OCI-LY1 (cell line): ENCODE measurements around the gene CLIP3.

Source experiments
- H2AFZ ChIP-seq: fragments of 200-600 bp; sonication (generic), shearing (Covaris generic); 2 replicates; pipeline ENCODE4 v1.6.0; 2014; ENCODE audit warnings: antibody characterized with exemption, mild to moderate bottlenecking, low read length
- H3F3A ChIP-seq: fragments of 200-600 bp; sonication (generic), shearing (Covaris generic); 2 replicates; pipeline ENCODE4 v1.6.0; 2014; ENCODE audit warnings: mild to moderate bottlenecking, antibody characterized with exemption, low read length, moderate library complexity; ENCODE audit not compliant: insufficient read depth
- H3K27ac ChIP-seq: fragments of 200-600 bp; sonication (generic); 2 replicates; pipeline ENCODE4 v1.5.1; 2014; ENCODE audit warnings: low read length, mixed run types, mild to moderate bottlenecking, low read depth; ENCODE audit not compliant: poor library complexity, severe bottlenecking
- H3K27me3 ChIP-seq: fragments of 200-600 bp; sonication (generic); 2 replicates; pipeline ENCODE4 v1.6.0; 2014; ENCODE audit warnings: antibody characterized with exemption, mild to moderate bottlenecking, low read length, moderate library complexity; ENCODE audit not compliant: insufficient read depth
- H3K36me3 ChIP-seq: fragments of 200-600 bp; sonication (generic); 2 replicates; pipeline ENCODE4 v1.6.1; 2014; ENCODE audit warnings: mild to moderate bottlenecking, antibody characterized with exemption, low read length, moderate library complexity, mixed read lengths; ENCODE audit not compliant: insufficient read depth
- H3K4me1 ChIP-seq: fragments of 200-600 bp; sonication (generic); 2 replicates; pipeline ENCODE4 v1.5.1; 2014; ENCODE audit warnings: mild to moderate bottlenecking, low read length, moderate library complexity; ENCODE audit not compliant: insufficient read depth, severe bottlenecking
- H3K4me2 ChIP-seq: fragments of 200-600 bp; sonication (generic), shearing (Covaris generic); 2 replicates; pipeline ENCODE4 v1.6.1; 2014; ENCODE audit warnings: low read length
- H3K4me3 ChIP-seq: fragments of 200-600 bp; sonication (generic); 2 replicates; pipeline ENCODE4 v1.5.1; 2014; ENCODE audit warnings: low read length, low read depth, mild to moderate bottlenecking, mixed read lengths; ENCODE audit not compliant: poor library complexity, severe bottlenecking
- H3K79me2 ChIP-seq: fragments of 200-600 bp; shearing (Covaris generic); 2 replicates; pipeline ENCODE4 v1.6.1; 2016; ENCODE audit warnings: mixed run types, low read length, mixed read lengths; ENCODE audit not compliant: insufficient read depth
- H3K9ac ChIP-seq: fragments of 200-600 bp; sonication (generic), shearing (Covaris generic); 2 replicates; pipeline ENCODE4 v1.6.1; 2014; ENCODE audit warnings: mild to moderate bottlenecking, low read length, mixed read lengths
- H3K9me2 ChIP-seq: fragments of 200-600 bp; sonication (generic), shearing (Covaris generic); 2 replicates; pipeline ENCODE4 v1.6.1; 2014; ENCODE audit warnings: low read depth, mild to moderate bottlenecking, low read length, mixed read lengths
- H3K9me3 ChIP-seq: fragments of 200-600 bp; shearing (Covaris generic); 2 replicates; pipeline ENCODE4 v1.6.1; 2014; ENCODE audit warnings: low read length, mixed read lengths
- H4K20me1 ChIP-seq: fragments of 200-600 bp; sonication (generic), shearing (Covaris generic); 2 replicates; pipeline ENCODE4 v1.6.0; 2016; ENCODE audit warnings: mild to moderate bottlenecking, low read length; ENCODE audit not compliant: insufficient read depth
- CTCF ChIP-seq: fragments of 200-600 bp; sonication (generic), shearing (Covaris generic); IDR thresholded peaks from 2 replicates; pipeline ENCODE4 v1.5.1; 2017; ENCODE audit warnings: mild to moderate bottlenecking, antibody characterized with exemption, low read length, moderate library complexity, mixed read lengths
- EZH2 ChIP-seq: fragments of 200-600 bp; sonication (generic), shearing (Covaris generic); IDR thresholded peaks from 2 replicates; pipeline ENCODE4 v1.8.0; 2017; ENCODE audit warnings: borderline replicate concordance, mixed run types, mild to moderate bottlenecking, antibody characterized with exemption, low read length, moderate library complexity, mixed read lengths

Gene CLIP3

GRCh38 chr19:36009220-36009619, 23.5 kb downstream of the CLIP3 start:
- Histone ChIP-seq H3K79me2 (no peaks in the 10 kb centered on the region), H3K4me2 (peak overlapping the region; percentile 50), H3K9ac (peak overlapping the region; percentile 44; the same call in 1 of the 2 replicates), H3F3A (no peaks in the 10 kb centered on the region), H3K4me1 (peaks cover 20% of the 10 kb centered on the region), H3K9me2 (no peaks in the 10 kb centered on the region), H3K9me3 (no peaks in the 10 kb centered on the region), H3K4me3 (peak overlapping the region; percentile 44), H3K27ac (no peak overlapping the region), H3K27me3 (peaks cover 5% of the 10 kb centered on the region; the same call in 1 of the 2 replicates), H3K36me3 (no peaks in the 10 kb centered on the region; the same call in 1 of the 2 replicates), H4K20me1 (no peaks in the 10 kb centered on the region), H2AFZ (no peak overlapping the region)
- TF ChIP-seq EZH2 (no peak), CTCF (no peak)

- H3F3A ChIP-seq: no peaks in the 10 kb centered on the region
- no peaks in the 10 kb centered on the region; the same call in 1 of the 2 replicates for H3K36me3 ChIP-seq
- no peaks in the 10 kb centered on the region for H3K79me2 ChIP-seq
- H3K4me3 ChIP-seq: peak within 1 kb of the TSS; percentile 44
- H3K27ac ChIP-seq: no peak within 1 kb of the TSS
- peaks cover 5% of the 10 kb centered on the region; the same call in 1 of the 2 replicates for H3K27me3 ChIP-seq
- H2AFZ ChIP-seq: no peak within 1 kb of the TSS
- no peak for TF ChIP-seq CTCF
- no peak for TF ChIP-seq EZH2
- H3K4me1 ChIP-seq: peaks cover 18% of the 10 kb centered on the region
- no peaks in the 10 kb centered on the region for H4K20me1 ChIP-seq
- H3K4me2 ChIP-seq: peak within 1 kb of the TSS; percentile 50
- H3K9me3 ChIP-seq: no peaks in the 10 kb centered on the region
- peak within 1 kb of the TSS; percentile 44; the same call in 1 of the 2 replicates for H3K9ac ChIP-seq
- H3K9me2 ChIP-seq: no peaks in the 10 kb centered on the region
Observed at GRCh38 chr19:36008336-36008978, 24.2 kb downstream of the CLIP3 start, which contains the start of gene SYNE4. Gene SYNE4, minus strand, starts transcription at chr19:36008813. Its CDS starts 132 bp downstream, at chr19:36008681.

- peaks cover 12% of the 10 kb centered on the region for H3K4me1 ChIP-seq
- no peak overlapping the region for H2AFZ ChIP-seq
- peaks cover 5% of the 10 kb centered on the region; the same call in 1 of the 2 replicates for H3K27me3 ChIP-seq
- no peaks in the 10 kb centered on the region for H3K9me3 ChIP-seq
- no peak overlapping the region for H3K4me3 ChIP-seq
- no peaks in the 10 kb centered on the region for H3F3A ChIP-seq
- no peak overlapping the region for H3K27ac ChIP-seq
- no peak overlapping the region for H3K4me2 ChIP-seq
- H3K79me2 ChIP-seq: no peaks in the 10 kb centered on the region
- H4K20me1 ChIP-seq: no peaks in the 10 kb centered on the region
- no peak for TF ChIP-seq EZH2
- no peak for TF ChIP-seq CTCF
- no peak overlapping the region for H3K9ac ChIP-seq
- H3K36me3 ChIP-seq: peaks cover under 1% of the 10 kb centered on the region; the same call in 1 of the 2 replicates
- H3K9me2 ChIP-seq: no peaks in the 10 kb centered on the region
Observed at GRCh38 chr19:36006955-36007354, 25.7 kb downstream of the CLIP3 start.
